SK-N-SH treated with all-trans-retinoic acid at 6 μM for 48 hours (cell line): ENCODE measurements around the gene CTTNBP2.

Experiments
- ATAC-seq: fragments of 200-7000 bp; cut with Tn5 transposase; 3 replicates; pipeline ENCODE4 v1.9.1; 2020; ENCODE audit warnings: mild to moderate bottlenecking, moderate library complexity
- ARNTL ChIP-seq: fragments of 450-650 bp; formaldehyde crosslinking; IDR thresholded peaks from 2 replicates; pipeline ENCODE4 v1.5.0; 2020; ENCODE audit warnings: low read depth, mild to moderate bottlenecking, moderate library complexity, borderline replicate concordance
- BACH2 ChIP-seq: fragments of 250-450 bp; sonication (Bioruptor Pico); IDR thresholded peaks from 2 replicates; pipeline ENCODE4 v1.9.0; 2021; ENCODE audit warnings: mild to moderate bottlenecking, borderline replicate concordance
- CREB5 ChIP-seq: fragments of 250-450 bp; sonication (Bioruptor Pico); IDR thresholded peaks from 2 replicates; pipeline ENCODE4 v1.5.1; 2020; ENCODE audit warnings: low read depth, mild to moderate bottlenecking, moderate library complexity
- CSDC2 ChIP-seq: fragments of 250-450 bp; sonication (Bioruptor Pico); IDR thresholded peaks from 2 replicates; pipeline ENCODE4 v1.5.0; 2020; ENCODE audit warnings: mild to moderate bottlenecking, moderate library complexity
- ESRRG ChIP-seq: fragments of 250-450 bp; sonication (Bioruptor Pico); IDR thresholded peaks from 2 replicates; pipeline ENCODE4 v1.6.1; 2021; ENCODE audit warnings: mild to moderate bottlenecking
- GLIS3 ChIP-seq: fragments of 250-450 bp; sonication (Bioruptor Pico); IDR thresholded peaks from 2 replicates; pipeline ENCODE4 v1.5.0; 2020; ENCODE audit warnings: mild to moderate bottlenecking, moderate library complexity
- ISL1 ChIP-seq: fragments of 250-450 bp; sonication (Bioruptor Pico); IDR thresholded peaks from 2 replicates; pipeline ENCODE4 v2.1.2; 2022; ENCODE audit warnings: mild to moderate bottlenecking, moderate library complexity
- OSR1 ChIP-seq: fragments of 250-450 bp; sonication (Bioruptor Pico); IDR thresholded peaks from 2 replicates; pipeline ENCODE4 v1.8.0; 2022; ENCODE audit warnings: moderate library complexity, mild to moderate bottlenecking, inconsistent platforms
- PPARA ChIP-seq: fragments of 250-450 bp; sonication (Bioruptor Pico); IDR thresholded peaks from 2 replicates; pipeline ENCODE4 v1.5.0; 2020; ENCODE audit warnings: mild to moderate bottlenecking, borderline replicate concordance
- RARB ChIP-seq: fragments of 250-450 bp; sonication (Bioruptor Pico); IDR thresholded peaks from 2 replicates; pipeline ENCODE4 v1.8.0; 2021; ENCODE audit warnings: mild to moderate bottlenecking, moderate library complexity
- SNAI2 ChIP-seq: fragments of 250-450 bp; sonication (Bioruptor Pico); IDR thresholded peaks from 2 replicates; pipeline ENCODE4 v1.5.0; 2020; ENCODE audit warnings: mild to moderate bottlenecking, moderate library complexity
- TCF4 ChIP-seq: fragments of 250-450 bp; sonication (Bioruptor Pico); IDR thresholded peaks from 2 replicates; pipeline ENCODE4 v1.8.0; 2021; ENCODE audit warnings: mild to moderate bottlenecking, moderate library complexity, borderline replicate concordance
- TSHZ2 ChIP-seq: fragments of 250-450 bp; sonication (Bioruptor Pico); IDR thresholded peaks from 2 replicates; pipeline ENCODE4 v1.5.0; 2020; ENCODE audit warnings: mild to moderate bottlenecking, moderate library complexity
- ZC3H10 ChIP-seq: fragments of 250-450 bp; sonication (Bioruptor Pico); IDR thresholded peaks from 2 replicates; pipeline ENCODE4 v1.5.1; 2021; ENCODE audit warnings: mild to moderate bottlenecking, moderate library complexity
- ZFP3 ChIP-seq: fragments of 250-450 bp; sonication (Bioruptor Pico); IDR thresholded peaks from 2 replicates; pipeline ENCODE4 v1.5.0; 2020; ENCODE audit warnings: mild to moderate bottlenecking, moderate library complexity
- ZFP30 ChIP-seq: fragments of 450-650 bp; formaldehyde crosslinking; IDR thresholded peaks from 2 replicates; pipeline ENCODE4 v1.5.0; 2022; ENCODE audit warnings: mild to moderate bottlenecking, moderate library complexity
- ZNF565 ChIP-seq: fragments of 450-650 bp; formaldehyde crosslinking; conservative IDR thresholded peaks from 2 replicates; pipeline ENCODE4 v1.5.0; 2020; ENCODE audit warnings: low read depth, mild to moderate bottlenecking, moderate library complexity
- ZNF70 ChIP-seq: fragments of 450-650 bp; formaldehyde crosslinking; IDR thresholded peaks from 2 replicates; pipeline ENCODE4 v1.5.0; 2020; ENCODE audit warnings: mild to moderate bottlenecking, moderate library complexity
- TF ChIP-seq, protein P1 (sequence below): fragments of 250-450 bp; sonication (Bioruptor Pico); IDR thresholded peaks from 2 replicates; pipeline ENCODE4 v1.8.0; 2021; ENCODE audit warnings: low read depth, mild to moderate bottlenecking, moderate library complexity, borderline replicate concordance
- TF ChIP-seq, protein P2 (sequence below): fragments of 250-450 bp; sonication (Bioruptor Pico); IDR thresholded peaks from 2 replicates; pipeline ENCODE4 v1.5.1; 2021; ENCODE audit warnings: mild to moderate bottlenecking, moderate library complexity

Gene CTTNBP2

DNA sequence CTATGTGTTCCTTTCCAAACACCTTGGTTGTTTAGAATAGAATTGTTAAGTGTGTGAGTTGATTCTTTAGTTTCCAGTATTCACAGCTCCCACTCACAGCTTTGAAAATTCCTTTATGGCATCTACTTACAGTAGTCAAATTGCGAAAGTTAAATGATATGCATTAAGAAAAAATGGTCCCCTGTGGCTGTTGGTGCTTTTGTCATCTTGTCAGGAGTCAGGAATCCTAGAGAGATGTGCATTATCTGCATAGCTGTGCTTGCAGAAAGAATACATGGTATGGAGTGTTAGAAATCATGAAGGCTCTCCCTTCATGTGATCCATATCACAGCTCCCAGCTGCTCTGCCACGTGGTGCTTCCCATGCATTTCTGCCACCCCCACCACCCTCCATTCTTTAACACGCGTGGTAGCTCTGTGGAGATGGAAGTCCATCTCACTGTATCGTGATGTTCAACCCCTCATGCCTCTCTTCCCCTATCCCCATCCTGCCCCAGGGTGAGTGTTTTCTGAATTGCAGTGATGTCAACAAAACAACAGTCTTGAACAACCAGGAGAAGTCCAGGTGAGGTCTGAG, 29.2 kb upstream of the CTTNBP2 start:
- TF ChIP-seq ESRRG (CRISPR knock-in tag) (no peak), CSDC2 (no peak), ARNTL (CRISPR knock-in tag) (no peak), OSR1 (no peak), ISL1 (CRISPR knock-in tag) (no peak), GLIS3 (no peak)
- TF ChIP-seq, protein P1, sequence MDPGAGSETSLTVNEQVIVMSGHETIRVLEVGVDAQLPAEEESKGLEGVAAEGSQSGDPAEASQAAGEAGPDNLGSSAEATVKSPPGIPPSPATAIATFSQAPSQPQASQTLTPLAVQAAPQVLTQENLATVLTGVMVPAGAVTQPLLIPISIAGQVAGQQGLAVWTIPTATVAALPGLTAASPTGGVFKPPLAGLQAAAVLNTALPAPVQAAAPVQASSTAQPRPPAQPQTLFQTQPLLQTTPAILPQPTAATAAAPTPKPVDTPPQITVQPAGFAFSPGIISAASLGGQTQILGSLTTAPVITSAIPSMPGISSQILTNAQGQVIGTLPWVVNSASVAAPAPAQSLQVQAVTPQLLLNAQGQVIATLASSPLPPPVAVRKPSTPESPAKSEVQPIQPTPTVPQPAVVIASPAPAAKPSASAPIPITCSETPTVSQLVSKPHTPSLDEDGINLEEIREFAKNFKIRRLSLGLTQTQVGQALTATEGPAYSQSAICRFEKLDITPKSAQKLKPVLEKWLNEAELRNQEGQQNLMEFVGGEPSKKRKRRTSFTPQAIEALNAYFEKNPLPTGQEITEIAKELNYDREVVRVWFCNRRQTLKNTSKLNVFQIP (CRISPR knock-in tag): no peak
- TF ChIP-seq, protein P2, sequence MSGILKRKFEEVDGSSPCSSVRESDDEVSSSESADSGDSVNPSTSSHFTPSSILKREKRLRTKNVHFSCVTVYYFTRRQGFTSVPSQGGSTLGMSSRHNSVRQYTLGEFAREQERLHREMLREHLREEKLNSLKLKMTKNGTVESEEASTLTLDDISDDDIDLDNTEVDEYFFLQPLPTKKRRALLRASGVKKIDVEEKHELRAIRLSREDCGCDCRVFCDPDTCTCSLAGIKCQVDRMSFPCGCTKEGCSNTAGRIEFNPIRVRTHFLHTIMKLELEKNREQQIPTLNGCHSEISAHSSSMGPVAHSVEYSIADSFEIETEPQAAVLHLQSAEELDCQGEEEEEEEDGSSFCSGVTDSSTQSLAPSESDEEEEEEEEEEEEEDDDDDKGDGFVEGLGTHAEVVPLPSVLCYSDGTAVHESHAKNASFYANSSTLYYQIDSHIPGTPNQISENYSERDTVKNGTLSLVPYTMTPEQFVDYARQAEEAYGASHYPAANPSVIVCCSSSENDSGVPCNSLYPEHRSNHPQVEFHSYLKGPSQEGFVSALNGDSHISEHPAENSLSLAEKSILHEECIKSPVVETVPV (CRISPR knock-in tag): no peak
- TF ChIP-seq, all 23 proteins: peak for 0

DNA sequence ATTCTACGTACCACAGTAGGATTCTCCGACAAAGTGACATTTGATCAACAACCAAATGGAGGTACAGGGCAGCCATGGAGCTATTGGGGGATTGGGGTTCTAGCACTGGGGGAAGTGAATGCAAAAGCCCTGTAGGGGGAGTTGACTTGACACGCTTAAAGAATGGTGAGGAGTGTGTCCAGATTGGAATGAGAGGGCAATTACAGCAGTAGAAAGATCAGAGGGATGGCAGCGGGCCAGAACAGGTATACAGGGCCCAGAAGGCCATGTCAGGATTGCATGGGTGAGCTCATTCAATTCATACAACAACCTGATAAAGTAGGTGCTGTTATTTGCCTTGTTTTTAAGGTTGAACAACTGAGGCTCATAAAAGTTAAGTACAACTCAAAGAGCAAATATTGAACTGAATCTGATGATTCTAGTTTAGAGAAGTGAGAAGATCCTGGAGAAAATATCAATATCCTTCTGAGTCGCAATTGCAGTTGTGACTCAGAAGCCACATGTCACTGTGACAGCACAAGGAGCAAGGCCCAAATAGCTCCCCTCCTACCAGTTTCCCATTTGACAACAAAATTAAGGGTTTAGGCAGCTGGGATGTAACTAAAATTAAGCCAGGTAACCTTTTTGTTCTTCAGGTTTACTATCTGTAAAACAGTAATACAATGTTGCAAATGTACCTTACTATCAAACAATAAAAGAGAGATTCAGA, 28.0 kb upstream of the CTTNBP2 start:
- no peak for ATAC-seq

More for the DNA sequence above, 29.2 kb upstream of the CTTNBP2 start:
- no peak for ATAC-seq

More for the DNA sequence above, 28.0 kb upstream of the CTTNBP2 start:
- TF ChIP-seq TSHZ2 (CRISPR knock-in tag) (no peak), ZFP3 (CRISPR knock-in tag) (no peak), ZNF70 (CRISPR knock-in tag) (no peak), ZNF565 (no peak), OSR1 (no peak), SNAI2 (CRISPR knock-in tag) (no peak), TCF4 (CRISPR knock-in tag) (no peak), PPARA (CRISPR knock-in tag) (no peak), RARB (no peak), ARNTL (CRISPR knock-in tag) (no peak), ESRRG (CRISPR knock-in tag) (no peak), CSDC2 (no peak), ZFP30 (no peak), GLIS3 (no peak), BACH2 (no peak), ZC3H10 (CRISPR knock-in tag) (no peak), CREB5 (CRISPR knock-in tag) (no peak), ISL1 (CRISPR knock-in tag) (no peak)
- TF ChIP-seq, protein P2 (CRISPR knock-in tag): no peak
